Progenitor cell of endocrine pancreas (in vitro differentiated cells): ENCODE data around the gene SFTPB. TPM values are rescaled to one million over a fixed set of nuclear protein-coding genes. Genes with fewer than 3 reads are reported as not detected.

Experiments used
- DNase-seq: peaks from one replicate; pipeline ENCODE4 v3.0.0; 2021; ENCODE audit warnings: low spot score; ENCODE audit not compliant: unreplicated experiment
- H3K27ac Mint-ChIP-seq: 2 replicates; pipeline ENCODE4 v1.8.0; 2021; ENCODE audit warnings: mild to moderate bottlenecking, moderate library complexity, mixed read lengths
- H3K27me3 Mint-ChIP-seq: 2 replicates; pipeline ENCODE4 v1.8.0; 2021; ENCODE audit warnings: mixed read lengths
- H3K36me3 Mint-ChIP-seq: 2 replicates; pipeline ENCODE4 v1.8.0; 2022; ENCODE audit warnings: mixed read lengths; ENCODE audit not compliant: insufficient read depth
- H3K4me1 Mint-ChIP-seq: 2 replicates; pipeline ENCODE4 v1.8.0; 2021; ENCODE audit warnings: low read depth, mixed read lengths
- H3K4me3 Mint-ChIP-seq: 2 replicates; pipeline ENCODE4 v1.8.0; 2021; ENCODE audit warnings: low read depth, mild to moderate bottlenecking, moderate library complexity, mixed read lengths
- H3K9me3 Mint-ChIP-seq: 2 replicates; pipeline ENCODE4 v1.8.0; 2021; ENCODE audit warnings: low read depth, mixed read lengths
- CTCF ChIP-seq: fragments of 200-600 bp; sonication (generic); IDR thresholded peaks from one replicate; pipeline ENCODE4 v1.5.0; 2021; ENCODE audit warnings: antibody characterized with exemption, mild to moderate bottlenecking; ENCODE audit not compliant: unreplicated experiment
- total RNA-seq: library from RNA; stranded (reverse); gene quantifications from 2 replicates; pipeline ENCODE4 v1.2.1, GENCODE V29; 2021

SFTPB gene
- total RNA-seq, 1 donor from 2014 or later: not detected

GRCh38 chr2:85692039-85692645 is 24.1 kb upstream of the SFTPB start:
- no peak overlapping the region for H3K27ac Mint-ChIP-seq
- H3K4me3 Mint-ChIP-seq: no peak overlapping the region
- no peaks in the 10 kb centered on the region for H3K36me3 Mint-ChIP-seq
- H3K9me3 Mint-ChIP-seq: no peaks in the 10 kb centered on the region
- no peak for TF ChIP-seq CTCF
- H3K4me1 Mint-ChIP-seq: no peaks in the 10 kb centered on the region
- no peak for DNase-seq
- H3K27me3 Mint-ChIP-seq: peaks cover 11% of the 10 kb centered on the region

- DNase-seq: no peak
- no peak for TF ChIP-seq CTCF
- Mint-ChIP-seq H3K27me3 (peaks cover 11% of the 10 kb centered on the region), H3K36me3 (no peaks in the 10 kb centered on the region), H3K9me3 (no peaks in the 10 kb centered on the region), H3K4me1 (no peaks in the 10 kb centered on the region), H3K27ac (no peak overlapping the region), H3K4me3 (no peak overlapping the region)
Measured at GRCh38 chr2:85690932-85691331, 22.9 kb upstream of the SFTPB start.

GRCh38 chr2:85684806-85685205 is 16.8 kb upstream of the SFTPB start:
- DNase-seq: no peak
- Mint-ChIP-seq H3K4me1 (peaks cover 3% of the 10 kb centered on the region), H3K36me3 (no peaks in the 10 kb centered on the region), H3K27ac (no peak overlapping the region), H3K4me3 (no peak overlapping the region), H3K9me3 (peaks cover 3% of the 10 kb centered on the region), H3K27me3 (peaks cover 14% of the 10 kb centered on the region)
- no peak for TF ChIP-seq CTCF

- DNase-seq: no peak
- H3K27ac Mint-ChIP-seq: no peak overlapping the region
- peaks cover 3% of the 10 kb centered on the region for H3K4me1 Mint-ChIP-seq
- TF ChIP-seq CTCF: no peak
- H3K27me3 Mint-ChIP-seq: peaks cover 14% of the 10 kb centered on the region
- H3K4me3 Mint-ChIP-seq: no peak overlapping the region
- H3K9me3 Mint-ChIP-seq: peaks cover 3% of the 10 kb centered on the region
- H3K36me3 Mint-ChIP-seq: no peaks in the 10 kb centered on the region
Measured at GRCh38 chr2:85684380-85684779, 16.4 kb upstream of the SFTPB start.

- no peak overlapping the region for H3K4me3 Mint-ChIP-seq
- DNase-seq: no peak
- no peak overlapping the region for H3K27ac Mint-ChIP-seq
- no peak for TF ChIP-seq CTCF
- H3K4me1 Mint-ChIP-seq: peaks cover 3% of the 10 kb centered on the region
- no peaks in the 10 kb centered on the region for H3K36me3 Mint-ChIP-seq
- H3K27me3 Mint-ChIP-seq: peaks cover 21% of the 10 kb centered on the region
- H3K9me3 Mint-ChIP-seq: peaks cover 3% of the 10 kb centered on the region
Measured at GRCh38 chr2:85682378-85682777, 14.4 kb upstream of the SFTPB start.
